Measurements from ENCODE around the gene MBP.
A peak's percentile ranks its signal among the peaks of the same experiment; 100 is the strongest.

MBP gene

GRCh38 chr18:77111951-77112746 lies 20.4 kb downstream of the MBP start:
- peak overlapping the region; percentile 92; the same call in 1 of the 2 replicates for H3K27ac ChIP-seq
- TF ChIP-seq CTCF (conservative IDR thresholded peaks at IDR 0.05): no peak

- no peak for TF ChIP-seq CTCF (conservative IDR thresholded peaks at IDR 0.05)
- H3K27ac ChIP-seq: peak overlapping the region; percentile 94; the same call in 1 of the 2 replicates
These were observed 21.1 kb downstream of the MBP start for GRCh38 chr18:77111449-77111848.

- H3K27ac ChIP-seq: peak overlapping the region; percentile 94; the same call in 1 of the 2 replicates
These were observed 21.6 kb downstream of the MBP start for GRCh38 chr18:77110936-77111335.

GRCh38 chr18:77110400-77110799 lies 22.2 kb downstream of the MBP start:
- no peak for TF ChIP-seq CTCF (conservative IDR thresholded peaks at IDR 0.05)
- peak overlapping the region; percentile 94 for H3K27ac ChIP-seq

More at GRCh38 chr18:77110936-77111335, 21.6 kb downstream of the MBP start:
- TF ChIP-seq CTCF (conservative IDR thresholded peaks at IDR 0.05): no peak

- TF ChIP-seq CTCF (conservative IDR thresholded peaks at IDR 0.05): no peak
- peak overlapping the region; percentile 94 for H3K27ac ChIP-seq
These were observed 22.9 kb downstream of the MBP start for GRCh38 chr18:77109648-77110019.

- no peak for TF ChIP-seq CTCF (conservative IDR thresholded peaks at IDR 0.05)
- peak overlapping the region; percentile 94 for H3K27ac ChIP-seq
These were observed 23.5 kb downstream of the MBP start for GRCh38 chr18:77108821-77109647.

- H3K27ac ChIP-seq: peak overlapping the region; percentile 94
- TF ChIP-seq CTCF (conservative IDR thresholded peaks at IDR 0.05): no peak
These were observed 24.4 kb downstream of the MBP start for GRCh38 chr18:77108001-77108692.
